DMS114 treated with DMSO at 0.1 percent for 48 hours (cell line): Measurements from ENCODE around the gene STAT4.

ENCODE experiments used
- DNase-seq: peaks from one replicate; lab custom pipeline; 2025; ENCODE audit not compliant: unreplicated experiment; lab: John Stamatoyannopoulos, UW

STAT4 gene

DNA sequence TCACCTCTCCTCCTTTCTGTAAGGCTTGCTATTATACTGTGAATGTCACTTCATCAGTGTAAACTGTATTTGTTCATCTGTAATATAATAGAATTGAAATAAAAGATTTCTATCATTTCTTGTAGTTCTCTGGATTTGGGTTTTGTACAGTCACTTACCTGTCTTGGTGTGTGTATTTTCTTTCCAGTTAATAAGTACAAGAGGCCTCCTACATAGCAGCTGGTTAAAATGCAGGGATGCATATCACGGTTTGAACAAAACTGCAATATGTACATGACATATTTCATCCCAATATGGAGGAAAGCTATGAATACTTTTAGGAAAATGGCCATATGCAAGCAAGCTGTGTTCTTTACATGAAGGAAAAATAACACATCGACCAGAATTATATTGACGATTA lies 131.4 kb downstream of the STAT4 start:
- no peak for DNase-seq

GRCh38 chr2:191018643-191019119 lies 132.1 kb downstream of the STAT4 start:
- no peak for DNase-seq

- no peak for DNase-seq
Measured at GRCh38 chr2:191018048-191018447, 132.7 kb downstream of the STAT4 start.

DNA sequence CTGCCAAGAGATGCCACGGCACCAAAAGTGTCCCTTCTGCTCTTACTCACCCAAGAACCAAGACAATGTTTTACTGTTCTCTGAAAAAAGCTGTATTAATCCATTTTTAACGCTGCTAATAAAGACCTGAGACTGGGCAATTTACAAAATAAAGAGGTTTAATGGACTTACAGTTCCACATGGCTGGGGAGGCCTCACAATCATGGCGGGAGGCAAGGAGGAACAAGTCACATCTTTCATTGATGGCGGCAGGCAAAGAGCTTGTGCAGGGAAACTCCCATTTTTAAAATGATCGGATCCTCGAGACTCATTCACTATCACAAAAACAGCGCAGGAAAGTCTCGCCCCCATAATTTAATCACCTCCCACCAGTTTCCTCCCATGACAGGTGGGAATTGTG lies 135.0 kb downstream of the STAT4 start:
- no peak for DNase-seq

GRCh38 chr2:191015239-191015638 lies 135.6 kb downstream of the STAT4 start:
- no peak for DNase-seq

- no peak for DNase-seq
Measured at GRCh38 chr2:191014653-191015020, 136.2 kb downstream of the STAT4 start.

GRCh38 chr2:191013932-191014652 lies 136.7 kb downstream of the STAT4 start, which contains the start of gene STAT1:
Gene STAT1, minus strand, starts transcription at chr2:191014171. Its CDS starts 4,168 bp downstream, at chr2:191010003.
- peak; percentile 77 for DNase-seq

DNA sequence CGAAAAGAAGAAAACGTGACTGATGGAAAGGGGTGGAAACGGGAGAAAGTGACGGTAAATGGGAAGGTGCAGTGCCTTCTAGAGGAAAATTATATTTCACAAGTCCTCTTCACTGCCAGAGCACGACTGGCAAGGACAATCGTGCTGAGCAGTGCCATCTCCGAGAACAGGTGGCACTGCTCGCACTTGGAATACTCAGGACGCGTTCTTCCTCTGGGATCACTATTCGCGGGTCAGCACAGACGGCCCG lies 137.2 kb downstream of the STAT4 start:
- no peak for DNase-seq

GRCh38 chr2:191012845-191013681 lies 137.7 kb downstream of the STAT4 start:
- no peak for DNase-seq

DNA sequence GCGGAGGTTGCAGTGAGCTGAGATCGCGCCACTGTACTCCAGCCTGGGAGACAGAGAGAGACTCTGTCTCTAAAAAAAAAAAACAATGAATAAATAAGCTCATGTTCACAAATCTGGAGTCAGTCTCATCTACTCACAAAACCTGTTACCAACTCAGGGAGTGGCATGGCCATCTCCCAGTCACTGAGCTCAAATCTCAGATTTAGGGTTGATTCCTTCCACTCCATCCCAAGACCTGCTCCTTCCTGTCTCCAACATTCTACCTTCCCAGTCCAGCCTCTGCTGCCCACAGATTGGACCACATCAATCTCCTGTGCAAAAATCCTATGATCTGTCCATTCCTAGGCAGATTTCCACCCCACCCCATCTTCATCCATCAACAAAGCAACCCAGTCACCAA lies 138.4 kb downstream of the STAT4 start:
- no peak for DNase-seq

DNA sequence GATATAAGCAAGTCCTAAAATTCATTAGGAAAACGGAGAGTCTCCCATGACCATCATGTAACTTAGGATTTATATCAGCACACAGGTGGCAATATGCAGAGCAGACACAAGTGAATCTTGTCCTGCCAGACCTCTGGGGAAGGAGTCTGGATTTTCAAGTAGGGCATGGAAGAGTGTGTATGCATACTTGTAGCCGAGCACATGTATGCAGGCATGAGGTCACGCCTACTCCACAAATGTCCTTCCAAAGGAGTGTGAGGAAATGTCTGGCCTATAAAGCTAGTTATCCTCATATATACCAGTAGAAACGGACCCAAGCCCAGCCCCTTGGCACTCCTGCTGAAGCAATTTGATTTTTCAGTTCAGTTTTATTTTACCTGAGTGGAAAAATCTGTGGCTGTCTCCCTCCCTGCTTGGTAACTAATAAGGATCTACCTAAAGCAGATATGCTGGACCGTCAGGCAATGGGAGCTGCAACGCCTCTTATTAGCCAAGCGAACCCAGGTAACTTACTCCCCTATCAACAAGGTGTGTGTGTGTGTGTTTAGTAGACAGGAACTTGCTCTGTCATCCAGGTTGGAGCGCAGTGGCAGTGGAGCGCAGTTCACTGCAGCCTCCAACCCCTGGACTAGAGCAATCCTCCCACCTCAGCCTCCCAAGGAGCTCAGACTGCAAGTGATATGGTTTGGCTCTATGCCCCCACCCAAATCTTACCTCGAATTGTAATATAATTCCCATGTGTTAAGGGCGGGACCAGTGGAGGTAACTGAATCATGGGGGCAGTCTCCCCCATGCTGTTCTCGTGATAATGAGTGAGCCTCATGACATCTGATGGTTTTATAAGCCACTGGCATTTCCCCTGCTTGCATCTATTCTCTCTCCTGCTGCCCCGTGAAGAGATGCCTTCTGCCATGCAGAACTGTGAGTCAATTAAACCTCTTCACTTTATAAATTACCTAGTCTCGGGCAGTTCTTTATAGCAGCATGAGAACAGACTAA lies 139.6 kb downstream of the STAT4 start:
- DNase-seq: no peak

DNA sequence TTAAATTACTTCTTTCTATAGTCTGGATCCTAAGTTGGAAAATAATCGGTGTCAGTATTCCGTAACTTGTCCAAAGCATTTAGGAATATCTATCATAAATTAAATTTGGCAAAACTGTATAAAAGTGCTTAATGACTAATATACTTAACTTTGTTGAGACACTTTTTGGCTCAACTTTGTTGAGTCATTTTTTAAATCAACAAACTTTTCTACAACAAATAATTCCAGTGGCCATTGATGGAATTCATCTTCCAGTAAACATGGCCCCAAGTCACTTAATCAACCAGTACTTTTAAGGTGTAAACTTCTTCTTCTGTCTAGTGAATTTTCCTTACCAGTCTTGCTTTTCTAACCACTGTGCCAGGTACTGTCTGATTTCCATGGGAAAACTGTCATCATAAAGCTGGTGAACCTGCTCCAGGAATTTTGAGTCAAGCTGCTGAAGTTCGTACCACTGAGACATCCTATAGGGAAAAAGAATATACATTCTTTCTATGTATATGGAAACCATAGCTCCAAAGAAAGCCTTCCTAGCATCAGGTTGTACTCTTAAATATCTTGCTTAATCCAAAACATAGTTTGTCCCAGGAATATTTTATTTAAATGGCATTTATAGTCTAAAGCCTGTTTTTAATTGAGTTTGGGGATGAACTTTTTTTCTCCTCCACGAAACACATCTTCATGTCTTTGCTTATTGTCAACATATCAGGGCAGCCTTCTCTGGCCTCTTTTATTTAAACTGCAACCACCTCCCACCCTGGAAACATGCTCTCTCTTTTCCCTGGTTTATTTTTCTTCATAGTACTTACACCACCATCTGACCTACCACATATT lies 141.0 kb downstream of the STAT4 start:
- DNase-seq: no peak

DNA sequence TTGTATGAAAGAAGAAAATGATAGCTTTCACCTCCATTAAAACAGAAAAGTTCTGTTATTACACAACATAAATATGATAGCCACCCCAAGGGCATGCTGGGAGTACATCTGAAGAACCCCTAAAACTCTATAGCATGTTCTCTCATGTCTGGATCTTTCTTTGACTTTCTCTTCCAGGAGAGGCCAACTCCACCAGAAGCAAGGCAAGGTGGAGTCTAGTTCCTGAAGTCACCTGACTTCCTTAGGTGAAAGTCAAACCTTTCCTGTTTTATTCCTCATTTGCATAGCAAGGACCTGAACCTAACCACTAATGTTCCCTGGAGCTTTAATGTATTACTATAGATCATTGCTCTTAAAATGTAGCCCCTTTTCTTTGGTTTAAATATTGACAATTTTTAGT lies 142.5 kb downstream of the STAT4 start:
- DNase-seq: no peak

DNA sequence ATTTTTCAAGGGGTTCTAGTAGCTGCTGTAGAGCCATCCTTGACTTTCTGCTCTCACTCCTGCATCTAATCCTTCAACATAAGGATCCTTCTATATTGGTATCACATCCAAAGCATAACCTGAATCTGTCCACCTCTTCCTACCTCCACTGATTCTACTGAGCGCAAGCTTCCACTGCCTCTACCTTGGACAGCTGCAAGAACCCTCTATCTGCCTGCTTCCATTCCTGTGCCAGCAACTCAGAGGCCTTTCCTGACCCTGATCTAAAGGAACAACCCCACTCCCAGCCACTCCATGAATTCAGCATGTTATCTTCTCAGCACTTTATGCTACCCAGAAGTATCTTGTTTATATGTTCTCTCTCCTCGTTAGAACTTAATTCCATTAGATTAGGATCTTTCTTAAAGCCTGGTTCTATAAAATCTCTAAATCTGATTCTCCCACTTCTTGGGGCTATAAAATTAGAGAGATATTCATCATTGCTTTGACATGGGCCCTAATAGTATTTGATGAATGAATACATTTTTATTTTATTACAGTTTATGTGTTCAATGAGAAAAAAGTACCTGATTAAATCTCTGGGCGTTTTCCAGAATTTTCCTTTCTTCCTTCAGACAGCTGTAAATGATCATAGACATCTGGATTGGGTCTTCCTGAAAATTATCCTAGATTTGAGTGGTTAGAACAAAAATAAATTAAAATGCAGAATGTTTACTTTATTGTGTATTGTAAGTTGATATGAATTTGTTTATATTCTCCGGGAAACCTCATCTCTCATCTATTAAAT lies 143.6 kb downstream of the STAT4 start:
- no peak for DNase-seq

DNA sequence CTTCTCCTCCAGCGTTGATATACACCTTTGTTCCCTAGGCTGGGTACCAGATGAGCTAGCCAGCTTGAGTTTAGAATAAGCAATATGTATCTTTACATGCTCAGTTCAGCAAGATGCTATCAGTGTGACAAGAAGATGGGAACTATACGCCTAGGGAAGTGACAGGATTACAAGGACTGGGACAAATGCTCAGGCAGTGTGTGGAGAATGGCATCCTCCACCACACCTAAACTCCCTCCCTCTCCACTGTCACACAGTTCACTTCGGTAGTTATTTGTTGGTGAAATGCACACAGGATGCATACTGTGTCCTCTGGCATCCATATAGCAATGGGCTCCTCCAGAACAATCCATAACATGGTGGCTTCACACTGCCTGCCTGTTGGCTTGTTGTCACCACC lies 144.5 kb downstream of the STAT4 start:
- DNase-seq: no peak

DNA sequence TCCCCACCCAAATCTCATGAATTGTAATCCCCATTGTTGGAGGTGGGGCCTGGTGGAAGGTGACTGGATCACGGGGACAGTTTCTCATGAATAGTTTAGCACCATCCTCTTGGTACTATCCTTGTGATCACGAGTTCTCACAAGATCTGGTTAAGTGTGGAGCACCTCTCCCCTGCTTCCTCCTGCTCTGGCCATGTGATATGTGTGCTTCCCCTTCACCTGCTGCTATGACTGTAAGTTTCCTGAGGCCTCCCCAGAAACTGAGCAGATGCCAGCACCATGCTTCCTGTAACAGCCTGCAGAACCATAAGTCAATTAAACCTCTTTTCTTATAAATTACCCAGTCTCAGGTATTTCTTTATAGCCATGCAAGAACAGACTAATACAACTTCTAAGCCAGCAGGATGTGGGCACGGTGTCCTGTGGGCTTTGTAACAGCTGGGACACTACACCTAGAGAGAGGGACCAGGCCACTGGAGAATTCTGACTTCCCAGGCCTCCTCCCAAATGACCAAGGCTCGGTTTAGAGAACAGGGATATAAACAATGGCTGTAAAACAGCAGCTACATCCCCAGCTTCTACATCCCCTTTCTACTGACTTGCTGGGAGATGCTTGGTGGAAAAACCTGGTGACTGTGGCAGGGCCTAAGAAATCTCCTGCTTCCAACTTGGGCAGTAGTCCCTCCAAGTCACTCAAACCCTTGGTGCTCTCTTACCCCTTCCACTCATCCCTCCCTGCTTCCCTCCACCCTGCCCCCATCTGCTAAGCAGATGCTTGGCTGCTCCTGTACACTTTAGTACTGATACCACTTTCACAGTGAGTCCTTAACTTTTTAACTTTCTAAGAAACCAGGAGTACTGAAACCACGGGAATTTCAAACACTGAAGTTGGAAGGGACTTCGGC lies 147.1 kb downstream of the STAT4 start:
- no peak for DNase-seq

- no peak for DNase-seq
Measured at GRCh38 chr2:191001624-191002023, 149.2 kb downstream of the STAT4 start.

DNA sequence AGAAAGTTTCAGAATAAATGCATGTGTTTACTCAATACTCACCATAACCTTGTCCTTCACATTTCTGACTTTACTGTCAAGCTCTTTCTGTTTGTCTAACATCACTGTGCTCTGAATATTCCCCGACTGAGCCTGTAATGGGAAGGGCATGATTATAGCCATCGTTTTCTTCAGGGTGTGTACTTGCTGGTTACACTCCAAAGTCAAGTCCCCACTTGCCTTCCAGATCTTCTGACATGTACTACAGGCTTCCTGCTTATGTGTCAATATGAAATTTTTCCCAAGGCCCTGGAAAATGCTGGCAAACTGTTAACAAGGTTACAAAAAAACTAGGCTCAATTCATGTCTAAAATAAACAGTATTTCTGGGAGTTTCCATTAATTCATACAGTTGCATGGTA lies 149.8 kb downstream of the STAT4 start:
- no peak for DNase-seq
